Neural cell (in vitro differentiated cells): Measurements from ENCODE around the gene RABIF.
"Not testable (repeated sequence)": the region's sequence is repeated elsewhere in the genome, so short reads cannot be mapped to it uniquely, and the experiment has no call there.

Experiments
- EP300 ChIP-seq: fragments of 450-650 bp; conservative IDR thresholded peaks from 2 replicates; pipeline ENCODE4 v1.6.1; 2014; ENCODE audit warnings: antibody characterized with exemption, mild to moderate bottlenecking, moderate library complexity; ENCODE audit not compliant: poor library complexity, severe bottlenecking
- EZH2 ChIP-seq: fragments of 200-600, 300-800 bp; shearing (Covaris generic), sonication (generic); IDR thresholded peaks from 2 replicates; pipeline ENCODE4 v1.6.1; 2014; ENCODE audit warnings: antibody characterized with exemption, low read length, borderline replicate concordance, mild to moderate bottlenecking; ENCODE audit not compliant: insufficient read depth, poor library complexity, severe bottlenecking
- MXI1 ChIP-seq: fragments of 450-650 bp; conservative IDR thresholded peaks from 2 replicates; pipeline ENCODE4 v1.6.1; 2014; ENCODE audit warnings: antibody characterized with exemption, mild to moderate bottlenecking; ENCODE audit not compliant: poor library complexity, severe bottlenecking
- POLR2AphosphoS5 ChIP-seq: IDR thresholded peaks from 2 replicates; pipeline ENCODE4 v1.6.1; 2012
- RAD21 ChIP-seq: fragments of 450-650 bp; conservative IDR thresholded peaks from 2 replicates; pipeline ENCODE4 v1.6.1; 2014; ENCODE audit warnings: antibody characterized with exemption, mild to moderate bottlenecking, moderate library complexity
- SMC3 ChIP-seq: fragments of 450-650 bp; conservative IDR thresholded peaks from 2 replicates; pipeline ENCODE4 v1.6.1; 2014; ENCODE audit warnings: antibody characterized with exemption, mild to moderate bottlenecking, moderate library complexity; ENCODE audit not compliant: poor library complexity
- TAF1 ChIP-seq: IDR thresholded peaks from 2 replicates; pipeline ENCODE4 v1.6.1; 2012; ENCODE audit warnings: low read depth
- TF ChIP-seq, protein P1 (sequence below): fragments of 450-650 bp; IDR thresholded peaks from 2 replicates; pipeline ENCODE4 v1.5.1; 2014; ENCODE audit warnings: antibody characterized with exemption, mild to moderate bottlenecking, moderate library complexity; ENCODE audit not compliant: poor library complexity, severe bottlenecking
- TF ChIP-seq, protein P2 (sequence below): IDR thresholded peaks from 2 replicates; pipeline ENCODE4 v1.6.1; 2012; ENCODE audit warnings: borderline replicate concordance

DNA sequence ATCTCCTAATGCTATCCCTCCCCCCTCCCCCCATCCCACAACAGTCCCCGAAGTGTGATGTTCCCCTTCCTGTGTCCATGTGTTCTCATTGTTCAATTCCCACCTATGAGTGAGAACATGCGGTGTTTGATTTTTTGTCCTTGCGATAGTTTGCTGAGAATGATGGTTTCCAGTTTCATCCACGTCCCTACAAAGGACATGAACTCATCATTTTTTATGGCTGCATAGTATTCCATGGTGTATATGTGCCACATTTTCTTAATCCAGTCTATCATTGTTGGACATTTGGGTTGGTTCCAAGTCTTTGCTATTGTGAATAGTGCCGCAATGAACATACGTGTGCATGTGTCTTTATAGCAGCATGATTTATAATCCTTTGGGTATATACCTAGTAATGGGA, 47.5 kb upstream of the RABIF start:
- not testable (repeated sequence) for TF ChIP-seq POLR2AphosphoS5, MXI1, RAD21, EZH2, SMC3, EP300, TAF1
- TF ChIP-seq, protein P1, sequence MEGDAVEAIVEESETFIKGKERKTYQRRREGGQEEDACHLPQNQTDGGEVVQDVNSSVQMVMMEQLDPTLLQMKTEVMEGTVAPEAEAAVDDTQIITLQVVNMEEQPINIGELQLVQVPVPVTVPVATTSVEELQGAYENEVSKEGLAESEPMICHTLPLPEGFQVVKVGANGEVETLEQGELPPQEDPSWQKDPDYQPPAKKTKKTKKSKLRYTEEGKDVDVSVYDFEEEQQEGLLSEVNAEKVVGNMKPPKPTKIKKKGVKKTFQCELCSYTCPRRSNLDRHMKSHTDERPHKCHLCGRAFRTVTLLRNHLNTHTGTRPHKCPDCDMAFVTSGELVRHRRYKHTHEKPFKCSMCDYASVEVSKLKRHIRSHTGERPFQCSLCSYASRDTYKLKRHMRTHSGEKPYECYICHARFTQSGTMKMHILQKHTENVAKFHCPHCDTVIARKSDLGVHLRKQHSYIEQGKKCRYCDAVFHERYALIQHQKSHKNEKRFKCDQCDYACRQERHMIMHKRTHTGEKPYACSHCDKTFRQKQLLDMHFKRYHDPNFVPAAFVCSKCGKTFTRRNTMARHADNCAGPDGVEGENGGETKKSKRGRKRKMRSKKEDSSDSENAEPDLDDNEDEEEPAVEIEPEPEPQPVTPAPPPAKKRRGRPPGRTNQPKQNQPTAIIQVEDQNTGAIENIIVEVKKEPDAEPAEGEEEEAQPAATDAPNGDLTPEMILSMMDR = not testable (repeated sequence)
- TF ChIP-seq, protein P2, sequence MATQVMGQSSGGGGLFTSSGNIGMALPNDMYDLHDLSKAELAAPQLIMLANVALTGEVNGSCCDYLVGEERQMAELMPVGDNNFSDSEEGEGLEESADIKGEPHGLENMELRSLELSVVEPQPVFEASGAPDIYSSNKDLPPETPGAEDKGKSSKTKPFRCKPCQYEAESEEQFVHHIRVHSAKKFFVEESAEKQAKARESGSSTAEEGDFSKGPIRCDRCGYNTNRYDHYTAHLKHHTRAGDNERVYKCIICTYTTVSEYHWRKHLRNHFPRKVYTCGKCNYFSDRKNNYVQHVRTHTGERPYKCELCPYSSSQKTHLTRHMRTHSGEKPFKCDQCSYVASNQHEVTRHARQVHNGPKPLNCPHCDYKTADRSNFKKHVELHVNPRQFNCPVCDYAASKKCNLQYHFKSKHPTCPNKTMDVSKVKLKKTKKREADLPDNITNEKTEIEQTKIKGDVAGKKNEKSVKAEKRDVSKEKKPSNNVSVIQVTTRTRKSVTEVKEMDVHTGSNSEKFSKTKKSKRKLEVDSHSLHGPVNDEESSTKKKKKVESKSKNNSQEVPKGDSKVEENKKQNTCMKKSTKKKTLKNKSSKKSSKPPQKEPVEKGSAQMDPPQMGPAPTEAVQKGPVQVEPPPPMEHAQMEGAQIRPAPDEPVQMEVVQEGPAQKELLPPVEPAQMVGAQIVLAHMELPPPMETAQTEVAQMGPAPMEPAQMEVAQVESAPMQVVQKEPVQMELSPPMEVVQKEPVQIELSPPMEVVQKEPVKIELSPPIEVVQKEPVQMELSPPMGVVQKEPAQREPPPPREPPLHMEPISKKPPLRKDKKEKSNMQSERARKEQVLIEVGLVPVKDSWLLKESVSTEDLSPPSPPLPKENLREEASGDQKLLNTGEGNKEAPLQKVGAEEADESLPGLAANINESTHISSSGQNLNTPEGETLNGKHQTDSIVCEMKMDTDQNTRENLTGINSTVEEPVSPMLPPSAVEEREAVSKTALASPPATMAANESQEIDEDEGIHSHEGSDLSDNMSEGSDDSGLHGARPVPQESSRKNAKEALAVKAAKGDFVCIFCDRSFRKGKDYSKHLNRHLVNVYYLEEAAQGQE = not testable (repeated sequence)
